Astrocyte of the cerebellum (primary cell): Measurements from ENCODE around the gene RIOK1.
"Not testable (repeated sequence)": the region's sequence is repeated elsewhere in the genome, so short reads cannot be mapped to it uniquely, and the experiment has no call there.

Source experiments
- DNase-seq: peaks from one replicate; pipeline ENCODE4 v3.0.0-alpha.2; 2011; ENCODE audit warnings: low read depth
- H3K4me3 ChIP-seq: 2 replicates; pipeline ENCODE4 v1.5.1; 2011; ENCODE audit warnings: mild to moderate bottlenecking, low read depth, low read length, moderate library complexity
- CTCF ChIP-seq: IDR thresholded peaks from 2 replicates; pipeline ENCODE4 v1.5.1; 2012; ENCODE audit warnings: low read length, low read depth, moderate library complexity, mild to moderate bottlenecking; ENCODE audit errors: missing control alignments
- in situ Hi-C: cut with HindIII; loops from 2 replicates; pipeline ENCODE4 v1.10.0; 2017; ENCODE audit warnings: low sequenced_read_pairs

Gene RIOK1

GRCh38 chr6:7389451-7390225 is at the start of gene RIOK1, which contains the start of gene CAGE1:
TSS of gene RIOK1 (plus strand) at chr6:7389808. CDS start at chr6:7390003, 195 bp downstream.
TSS of gene CAGE1 (minus strand) at chr6:7389742. CDS start at chr6:7387173, 2,569 bp downstream.
- in situ Hi-C loops = no loop called here
- peak within 1 kb of the TSS; percentile 79 for H3K4me3 ChIP-seq
- peak; percentile 87 for DNase-seq
- no peak for TF ChIP-seq CTCF

DNA sequence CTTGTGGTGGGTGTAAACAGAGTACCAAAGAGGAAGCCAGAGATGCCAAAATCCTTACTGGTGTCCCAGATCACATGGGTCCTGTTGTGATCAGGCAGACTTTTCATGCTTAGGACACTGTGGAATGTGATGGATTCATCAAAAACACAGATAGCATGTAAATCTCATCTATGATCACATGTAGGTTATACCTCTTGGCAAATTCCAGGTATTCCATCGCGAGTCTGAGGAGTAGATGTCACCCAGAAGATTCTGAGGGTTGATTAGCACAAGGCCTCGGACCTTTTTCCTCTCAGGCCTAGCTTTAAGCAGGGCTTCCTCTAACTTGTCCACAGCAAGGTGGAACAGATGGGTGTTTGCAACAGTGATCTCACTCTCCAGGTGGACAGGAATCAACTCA is 48.3 kb upstream of the RIOK1 start:
- no peak for DNase-seq
- in situ Hi-C loops = no loop called here
- TF ChIP-seq CTCF = no peak
- H3K4me3 ChIP-seq = no peak overlapping the region

DNA sequence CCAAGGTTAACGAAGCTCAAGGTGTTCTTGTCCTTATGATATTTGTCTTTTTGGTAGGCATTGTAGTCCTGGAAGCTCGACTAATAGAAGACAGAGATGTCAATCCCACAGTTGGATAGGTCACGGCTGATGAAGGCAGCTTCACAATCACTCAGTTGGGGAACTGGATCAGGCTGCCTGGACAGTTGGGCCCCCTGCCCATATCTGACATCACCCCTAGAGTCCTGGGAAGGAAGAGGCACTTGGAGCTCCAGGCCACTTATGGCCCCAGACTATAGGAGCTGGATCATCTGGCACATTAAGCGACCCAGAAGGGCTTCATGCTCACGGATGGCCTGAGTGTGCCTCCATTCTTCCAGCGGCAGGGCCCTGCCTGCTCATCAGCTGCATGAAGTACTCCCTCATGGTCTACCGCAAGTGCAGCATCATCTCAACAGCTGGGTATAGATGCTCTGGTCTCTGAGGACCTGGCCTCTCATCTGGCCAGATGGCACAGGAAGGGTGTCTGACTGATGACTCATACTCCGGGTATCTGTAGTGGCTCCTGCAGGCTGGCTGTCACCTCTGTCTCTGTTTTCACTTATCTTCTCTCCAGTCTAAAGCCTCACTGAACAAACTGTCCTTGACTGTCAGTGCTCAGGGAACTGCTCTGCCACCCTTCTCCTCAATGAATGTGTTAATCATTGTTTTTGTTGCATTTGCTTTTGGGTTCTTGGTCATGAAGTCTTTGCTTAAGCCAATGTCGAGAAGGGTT is 47.4 kb upstream of the RIOK1 start:
- in situ Hi-C loops = no loop called here
- DNase-seq = no peak
- TF ChIP-seq CTCF = no peak
- H3K4me3 ChIP-seq = no peak overlapping the region

DNA sequence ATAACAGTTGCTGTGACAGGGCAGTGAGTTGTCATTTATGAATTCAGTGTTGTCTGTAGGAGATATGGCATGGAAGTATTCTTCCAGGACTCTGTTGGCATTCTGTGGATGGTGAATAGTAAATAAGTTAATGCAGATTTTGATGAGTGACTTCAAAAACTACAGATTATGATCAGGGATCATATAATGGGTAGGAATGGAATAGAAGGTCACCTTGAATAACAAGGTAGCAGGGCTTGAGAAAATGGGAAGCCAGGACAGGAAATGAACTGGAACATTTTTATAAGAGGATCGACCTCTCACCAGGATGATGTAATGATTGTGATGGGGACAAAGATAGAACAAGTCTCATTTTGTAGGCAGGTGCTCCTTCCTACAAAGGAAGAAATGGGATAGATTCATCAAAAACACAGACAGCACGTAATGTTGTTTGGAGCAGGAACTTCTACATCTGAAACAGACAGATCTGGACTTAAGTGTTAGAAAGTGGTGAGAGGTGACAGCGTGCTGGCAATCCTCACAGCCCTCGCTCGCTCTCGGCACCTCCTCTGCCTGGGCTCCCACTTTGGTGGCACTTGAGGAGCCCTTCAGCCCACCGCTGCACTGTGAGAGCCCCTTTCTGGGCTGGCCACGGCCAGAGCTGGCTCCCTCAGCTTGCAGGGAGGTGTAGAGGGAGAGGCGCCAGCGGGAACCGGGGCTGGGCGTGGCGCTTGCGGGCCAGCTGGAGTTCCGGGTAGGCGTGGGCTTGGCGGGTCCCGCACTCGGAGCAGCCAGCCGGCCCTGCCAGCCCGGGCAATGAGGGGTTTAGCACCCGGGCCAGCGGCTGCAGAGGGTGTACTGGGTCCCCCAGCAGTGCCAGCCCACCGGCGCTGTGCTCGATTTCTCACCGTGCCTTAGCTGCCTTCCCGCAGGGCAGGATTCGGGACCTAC is 45.8 kb upstream of the RIOK1 start:
- in situ Hi-C loops = no loop called here
- no peak for DNase-seq
- no peak for TF ChIP-seq CTCF
- no peak overlapping the region for H3K4me3 ChIP-seq

DNA sequence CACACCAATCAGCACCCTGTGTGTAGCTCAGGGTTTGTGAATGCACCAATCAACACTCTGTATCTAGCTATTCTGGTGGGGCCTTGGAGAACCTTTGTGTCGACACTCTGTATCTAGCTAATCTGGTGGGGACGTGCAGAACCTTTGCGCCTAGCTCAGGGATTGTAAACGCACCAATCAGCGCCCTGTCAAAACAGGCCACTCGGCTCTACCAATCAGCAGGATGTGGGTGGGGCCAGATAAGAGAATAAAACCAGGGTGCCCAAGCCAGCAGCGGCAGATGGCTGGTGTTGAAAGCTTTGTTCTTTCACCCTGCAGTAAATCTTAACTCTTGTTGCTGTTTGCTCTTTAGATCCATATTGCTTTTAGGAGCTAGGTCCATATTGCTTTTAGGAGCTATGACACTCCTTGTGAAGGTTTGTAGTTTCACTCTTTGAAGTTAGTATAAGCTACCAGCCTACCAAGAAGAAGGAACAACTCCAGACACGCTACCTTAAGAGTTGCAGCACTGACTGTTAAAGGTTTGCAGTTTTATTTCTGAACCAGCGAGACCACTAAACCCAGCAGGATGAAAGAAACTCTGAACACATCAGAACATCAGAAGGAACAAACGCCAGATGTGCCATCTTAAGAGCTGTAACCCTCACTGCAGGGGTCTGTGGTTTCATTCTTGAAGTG is 44.7 kb upstream of the RIOK1 start:
- H3K4me3 ChIP-seq, in situ Hi-C loops, DNase-seq: not testable (repeated sequence)

DNA sequence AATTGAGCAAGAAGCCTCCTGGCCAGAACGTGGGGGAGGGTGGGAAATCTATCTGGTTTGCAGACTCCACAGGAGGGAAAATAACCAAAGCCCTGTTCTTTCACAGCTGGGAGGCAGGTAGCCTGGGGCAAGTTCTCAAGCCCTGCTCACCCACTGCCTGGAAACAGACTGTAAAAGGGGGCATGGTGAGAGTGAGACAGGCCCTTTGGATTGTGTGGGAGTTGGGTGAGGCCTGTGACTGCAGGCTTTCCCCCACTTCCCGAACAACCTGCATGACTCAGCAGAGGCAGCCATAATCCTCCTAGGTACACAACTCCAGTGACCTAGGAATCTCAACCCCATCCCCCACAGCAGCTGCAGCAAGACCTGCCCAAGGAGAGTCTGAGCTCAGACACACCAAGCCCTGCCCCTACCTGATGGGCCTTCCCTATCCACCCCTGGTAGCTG is 42.0 kb upstream of the RIOK1 start:
- DNase-seq, H3K4me3 ChIP-seq, in situ Hi-C loops: not testable (repeated sequence)

- DNase-seq = not testable (repeated sequence)
Measured at GRCh38 chr6:7350591-7350990, 39.0 kb upstream of the RIOK1 start.

DNA sequence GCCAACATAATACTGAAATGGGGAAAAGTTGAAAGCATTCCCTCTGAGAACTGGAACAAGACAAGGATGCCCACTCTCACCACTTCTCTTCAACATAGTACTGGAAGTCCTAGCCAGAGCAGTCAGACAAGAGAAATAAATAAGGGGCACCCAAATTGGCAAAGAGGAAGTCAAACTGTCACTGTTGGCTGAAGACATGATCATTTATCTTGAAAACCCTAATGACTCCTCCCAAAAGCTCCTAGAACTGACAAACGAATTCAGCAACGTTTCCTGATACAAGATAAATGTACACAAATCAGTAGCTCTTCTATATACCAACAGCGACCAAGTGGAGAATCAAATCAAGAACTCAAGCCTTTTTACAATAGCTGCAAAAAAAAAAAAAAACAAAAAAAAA is 37.7 kb upstream of the RIOK1 start:
- DNase-seq, in situ Hi-C loops: not testable (repeated sequence)

More at GRCh38 chr6:7350591-7350990, 39.0 kb upstream of the RIOK1 start:
- in situ Hi-C loops, H3K4me3 ChIP-seq: not testable (repeated sequence)

More for the DNA sequence above, 37.7 kb upstream of the RIOK1 start:
- H3K4me3 ChIP-seq = not testable (repeated sequence)
